Epithelial cell of esophagus (primary cell): Measurements from ENCODE around the gene RAPGEF2.

Source experiments
- DNase-seq: peaks from one replicate; pipeline ENCODE4 v3.0.0; 2010; ENCODE audit warnings: low read depth
- H3K4me3 ChIP-seq: 2 replicates; pipeline ENCODE4 v1.5.1; 2011; ENCODE audit warnings: mild to moderate bottlenecking, low read length, control low read depth
- TF ChIP-seq, protein P1 (sequence below): IDR thresholded peaks from 2 replicates; pipeline ENCODE4 v1.5.1; 2011; ENCODE audit warnings: low read depth, mild to moderate bottlenecking, low read length, control low read depth, inconsistent platforms; ENCODE audit not compliant: insufficient read depth; ENCODE audit errors: missing control alignments

RAPGEF2 gene

DNA sequence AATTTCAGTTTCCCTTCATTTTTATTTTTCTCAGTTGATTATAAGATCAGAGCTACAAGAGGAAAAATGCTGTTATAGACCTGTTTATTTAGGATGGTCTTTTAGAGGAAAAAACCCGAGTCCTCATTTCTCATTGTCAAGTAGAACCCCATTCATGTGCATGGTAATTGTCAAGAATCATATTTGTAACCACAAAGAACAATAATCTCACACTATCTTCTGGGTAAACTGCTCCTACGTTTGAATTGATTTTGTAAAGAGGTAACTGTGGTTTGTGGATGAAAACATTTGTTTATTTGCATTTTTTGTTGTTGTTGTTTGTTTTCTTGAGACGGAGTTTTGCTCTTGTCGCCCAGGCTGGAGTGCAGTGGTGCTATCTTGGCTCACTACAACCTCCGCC lies 23.8 kb downstream of the RAPGEF2 start:
- no peak for DNase-seq
- TF ChIP-seq, protein P1, sequence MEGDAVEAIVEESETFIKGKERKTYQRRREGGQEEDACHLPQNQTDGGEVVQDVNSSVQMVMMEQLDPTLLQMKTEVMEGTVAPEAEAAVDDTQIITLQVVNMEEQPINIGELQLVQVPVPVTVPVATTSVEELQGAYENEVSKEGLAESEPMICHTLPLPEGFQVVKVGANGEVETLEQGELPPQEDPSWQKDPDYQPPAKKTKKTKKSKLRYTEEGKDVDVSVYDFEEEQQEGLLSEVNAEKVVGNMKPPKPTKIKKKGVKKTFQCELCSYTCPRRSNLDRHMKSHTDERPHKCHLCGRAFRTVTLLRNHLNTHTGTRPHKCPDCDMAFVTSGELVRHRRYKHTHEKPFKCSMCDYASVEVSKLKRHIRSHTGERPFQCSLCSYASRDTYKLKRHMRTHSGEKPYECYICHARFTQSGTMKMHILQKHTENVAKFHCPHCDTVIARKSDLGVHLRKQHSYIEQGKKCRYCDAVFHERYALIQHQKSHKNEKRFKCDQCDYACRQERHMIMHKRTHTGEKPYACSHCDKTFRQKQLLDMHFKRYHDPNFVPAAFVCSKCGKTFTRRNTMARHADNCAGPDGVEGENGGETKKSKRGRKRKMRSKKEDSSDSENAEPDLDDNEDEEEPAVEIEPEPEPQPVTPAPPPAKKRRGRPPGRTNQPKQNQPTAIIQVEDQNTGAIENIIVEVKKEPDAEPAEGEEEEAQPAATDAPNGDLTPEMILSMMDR: no peak
- H3K4me3 ChIP-seq: no peak overlapping the region

DNA sequence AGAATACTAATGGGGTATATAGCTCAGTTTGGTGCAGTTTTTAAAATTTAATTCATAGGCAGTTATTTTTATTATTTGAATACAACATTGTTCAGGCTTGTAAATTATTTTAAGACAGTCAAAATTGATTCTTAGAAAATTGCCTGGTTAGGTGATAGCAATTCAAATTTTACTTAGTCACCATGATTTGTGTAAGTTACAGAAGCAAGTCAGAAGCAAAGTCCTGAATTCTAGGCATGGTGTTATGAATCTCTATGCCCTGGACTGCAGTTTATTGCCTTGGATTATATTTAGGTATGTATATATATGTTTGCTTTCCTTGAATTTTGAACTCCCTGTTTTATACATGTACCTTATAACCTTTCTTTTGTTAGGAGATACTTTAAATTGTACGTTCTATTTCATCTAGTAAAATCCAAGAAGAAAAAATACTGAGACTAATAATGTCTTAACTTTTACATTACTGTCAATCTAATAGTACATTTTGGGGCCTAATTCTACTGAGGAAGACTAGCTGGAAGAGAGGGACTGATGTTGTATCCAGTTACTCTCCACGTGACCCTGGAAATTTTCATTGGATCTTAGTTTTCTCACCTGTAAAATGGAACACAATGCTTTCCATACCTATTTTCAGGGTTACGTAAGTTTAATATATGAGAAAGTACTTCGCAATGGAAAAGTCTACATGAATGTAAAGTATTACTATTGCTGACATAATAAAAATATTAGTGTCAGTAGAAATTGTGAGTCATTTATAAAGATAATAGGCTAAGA lies 25.1 kb downstream of the RAPGEF2 start:
- no peak for DNase-seq

DNA sequence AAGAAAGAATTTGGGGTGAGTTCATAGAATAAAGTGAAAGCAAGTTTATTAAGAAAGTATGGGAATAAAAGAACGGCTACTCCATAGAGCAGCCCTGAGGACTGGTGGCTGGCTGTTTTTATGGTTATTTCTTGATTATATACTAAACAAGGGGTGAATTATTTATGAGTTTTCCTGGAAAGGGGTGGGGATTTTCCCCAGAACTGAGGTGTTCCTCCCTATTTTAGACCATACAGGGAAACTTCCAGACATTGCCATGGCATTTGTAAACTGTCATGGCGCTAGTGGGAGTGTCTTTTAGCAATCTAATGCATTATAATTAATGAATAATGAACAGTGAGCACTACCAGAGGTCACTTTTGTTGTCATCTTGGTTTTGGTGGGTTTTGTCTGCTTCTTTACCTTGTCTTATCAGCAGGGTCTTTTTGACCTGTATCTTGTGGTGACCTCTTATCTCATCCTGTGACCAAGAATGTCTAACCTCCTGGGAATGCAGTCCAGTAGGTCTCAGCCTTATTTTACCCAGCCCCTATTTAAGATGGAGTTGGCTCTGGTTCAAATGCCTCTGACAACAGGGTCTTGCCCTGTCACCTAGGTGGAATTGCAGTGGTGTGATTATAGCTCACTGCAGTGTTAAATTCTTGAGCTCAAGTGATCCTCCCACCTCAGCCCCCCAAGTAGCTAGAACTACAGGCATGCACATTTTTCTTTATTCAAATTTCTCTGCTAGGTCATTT lies 27.1 kb downstream of the RAPGEF2 start:
- DNase-seq: no peak
- H3K4me3 ChIP-seq: no peak overlapping the region
- TF ChIP-seq, protein P1: no peak

More for the DNA sequence above, 25.1 kb downstream of the RAPGEF2 start:
- TF ChIP-seq, protein P1: no peak
- H3K4me3 ChIP-seq: no peak overlapping the region

DNA sequence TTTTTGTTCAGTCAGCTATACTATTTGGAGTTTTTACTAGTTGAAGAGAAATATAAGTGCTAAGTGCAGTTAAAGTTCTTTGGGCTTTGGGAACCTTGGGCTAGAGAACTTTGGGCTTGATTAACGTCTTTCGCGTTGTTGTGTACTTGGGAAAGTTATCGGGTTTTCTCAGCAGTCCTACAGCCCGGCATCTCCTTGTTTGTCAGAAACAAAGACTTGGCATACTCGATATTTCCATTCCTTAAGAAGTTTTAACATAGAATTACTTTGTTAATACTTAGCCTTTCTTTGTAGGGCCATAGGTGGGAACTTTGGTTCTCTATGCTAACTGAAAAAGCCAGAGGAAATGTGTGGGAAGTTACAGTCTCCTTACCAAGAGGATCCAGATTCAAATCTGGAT lies 28.7 kb downstream of the RAPGEF2 start:
- TF ChIP-seq, protein P1: no peak
- no peak overlapping the region for H3K4me3 ChIP-seq
- DNase-seq: no peak

DNA sequence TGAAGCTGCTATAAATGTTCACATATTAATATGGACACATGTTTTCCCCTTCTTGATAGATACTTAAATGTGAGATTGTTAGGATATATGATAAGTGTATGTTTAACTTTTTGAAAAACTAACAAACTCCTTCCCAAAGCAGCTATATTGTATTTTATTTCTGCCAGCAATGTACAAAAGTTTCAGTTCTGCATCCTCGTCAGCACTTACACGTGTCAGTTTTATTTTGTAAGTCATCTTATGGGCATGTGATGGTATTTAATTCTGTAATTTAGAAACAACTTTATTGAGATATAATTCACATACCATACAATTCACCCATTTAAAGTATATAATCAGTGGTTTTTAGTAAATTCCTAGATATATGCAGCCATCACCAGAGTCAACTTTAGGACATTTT lies 31.6 kb downstream of the RAPGEF2 start:
- TF ChIP-seq, protein P1: no peak
- DNase-seq: no peak
- H3K4me3 ChIP-seq: no peak overlapping the region

DNA sequence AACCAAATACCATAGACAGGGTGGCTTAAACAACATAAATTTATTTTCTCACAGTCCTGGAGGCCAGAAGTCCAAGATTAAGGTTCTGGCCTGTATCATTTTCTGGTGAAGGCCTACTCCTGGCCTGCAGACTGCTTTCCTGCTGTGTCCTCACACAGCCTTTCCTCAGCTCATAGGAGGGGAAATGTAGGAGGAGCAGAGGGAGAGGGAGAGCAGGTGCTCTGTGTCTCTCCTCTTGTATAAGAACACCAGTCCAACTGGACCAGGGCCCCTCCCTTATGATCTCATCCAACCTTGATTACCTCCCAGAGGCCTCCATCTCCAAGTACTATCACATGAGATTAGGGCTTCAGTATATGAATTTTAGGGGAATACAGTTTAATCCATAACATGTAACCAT lies 34.3 kb downstream of the RAPGEF2 start:
- peak; percentile 66 for DNase-seq
- no peak overlapping the region for H3K4me3 ChIP-seq
- TF ChIP-seq, protein P1: no peak

DNA sequence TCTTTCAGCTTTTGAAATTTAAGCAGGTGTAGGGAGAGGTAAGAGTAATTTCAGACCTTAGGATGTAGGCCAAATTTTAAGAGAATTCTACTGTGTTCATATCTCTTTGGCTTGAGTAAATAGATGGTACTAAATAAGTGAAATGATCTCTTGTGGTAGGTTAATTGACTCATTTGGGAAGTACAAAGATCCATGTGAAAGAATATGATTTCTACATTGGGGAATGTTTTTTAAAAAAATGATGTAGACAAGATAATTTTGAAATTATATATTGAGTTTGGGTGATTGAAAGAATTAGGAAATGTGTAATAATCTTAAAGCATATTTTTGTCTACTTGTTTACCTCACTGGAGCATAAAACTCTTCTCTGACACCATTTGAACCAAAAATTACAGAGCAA lies 35.6 kb downstream of the RAPGEF2 start:
- TF ChIP-seq, protein P1: no peak
- H3K4me3 ChIP-seq: no peak overlapping the region
- DNase-seq: no peak
